Cortex of kidney (tissue), 1 donor: Measurements from ENCODE around the gene PRF1.
"Not testable (repeated sequence)": the region's sequence is repeated elsewhere in the genome, so short reads cannot be mapped to it uniquely, and the experiment has no call there.

Experiments used
- DNase-seq: peaks from one replicate; lab custom pipeline; 2025; lab: John Stamatoyannopoulos, UW

PRF1 gene

DNA sequence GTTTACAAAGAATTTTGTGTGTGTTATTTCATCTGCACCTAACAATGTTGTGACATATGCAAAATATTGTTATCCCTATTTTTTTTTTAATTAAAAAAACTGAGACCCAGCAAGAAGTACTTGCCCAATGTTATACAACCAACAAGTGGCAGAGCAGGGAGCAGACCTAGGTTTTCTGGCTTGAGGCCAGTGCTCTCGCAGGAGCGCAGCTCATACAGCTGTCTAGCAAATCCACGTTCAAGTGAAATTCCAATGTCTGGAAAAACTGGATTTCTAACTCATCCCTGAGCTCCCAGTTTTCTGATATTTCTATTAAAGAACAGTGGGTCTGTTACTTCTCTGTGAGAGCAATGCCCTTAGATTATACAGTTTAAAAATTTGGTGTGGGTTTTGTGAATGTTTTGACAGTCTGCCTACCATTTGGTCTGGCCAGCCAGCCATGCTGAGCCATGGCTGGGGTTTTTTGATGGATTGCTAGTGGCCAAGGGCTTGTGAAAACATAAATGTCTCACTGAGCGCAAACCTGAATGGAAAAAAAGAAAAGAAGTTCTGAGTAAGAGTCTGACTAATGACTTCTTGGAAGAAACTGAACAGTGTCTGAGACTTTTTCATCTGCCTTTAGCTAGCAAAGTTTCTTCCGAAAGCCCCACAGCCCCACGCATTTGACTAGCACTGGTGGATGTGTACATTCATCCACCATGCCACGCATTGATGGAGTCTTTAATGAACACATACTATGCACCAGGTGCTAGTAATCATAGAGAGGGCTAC lies 15.4 kb upstream of the PRF1 start:
- no peak for DNase-seq

DNA sequence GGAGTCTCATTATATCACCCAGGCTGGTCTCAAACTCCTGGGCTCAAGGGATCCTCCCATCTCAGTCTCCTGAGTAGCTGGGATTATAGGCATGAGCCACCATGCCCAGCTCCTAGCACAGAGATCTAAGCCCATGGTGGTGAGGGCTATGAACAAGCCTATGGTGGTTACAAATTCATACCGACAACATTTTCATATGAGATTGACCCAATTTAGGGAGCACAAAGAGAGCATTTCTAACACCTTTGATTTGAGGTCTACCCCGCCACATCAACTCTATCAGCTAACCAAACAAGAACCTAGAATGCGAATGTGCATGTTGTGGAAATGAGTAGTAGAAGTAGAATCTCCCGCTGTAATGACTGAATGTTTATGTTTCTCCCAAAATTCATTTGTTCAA lies 14.2 kb upstream of the PRF1 start:
- DNase-seq: no peak

DNA sequence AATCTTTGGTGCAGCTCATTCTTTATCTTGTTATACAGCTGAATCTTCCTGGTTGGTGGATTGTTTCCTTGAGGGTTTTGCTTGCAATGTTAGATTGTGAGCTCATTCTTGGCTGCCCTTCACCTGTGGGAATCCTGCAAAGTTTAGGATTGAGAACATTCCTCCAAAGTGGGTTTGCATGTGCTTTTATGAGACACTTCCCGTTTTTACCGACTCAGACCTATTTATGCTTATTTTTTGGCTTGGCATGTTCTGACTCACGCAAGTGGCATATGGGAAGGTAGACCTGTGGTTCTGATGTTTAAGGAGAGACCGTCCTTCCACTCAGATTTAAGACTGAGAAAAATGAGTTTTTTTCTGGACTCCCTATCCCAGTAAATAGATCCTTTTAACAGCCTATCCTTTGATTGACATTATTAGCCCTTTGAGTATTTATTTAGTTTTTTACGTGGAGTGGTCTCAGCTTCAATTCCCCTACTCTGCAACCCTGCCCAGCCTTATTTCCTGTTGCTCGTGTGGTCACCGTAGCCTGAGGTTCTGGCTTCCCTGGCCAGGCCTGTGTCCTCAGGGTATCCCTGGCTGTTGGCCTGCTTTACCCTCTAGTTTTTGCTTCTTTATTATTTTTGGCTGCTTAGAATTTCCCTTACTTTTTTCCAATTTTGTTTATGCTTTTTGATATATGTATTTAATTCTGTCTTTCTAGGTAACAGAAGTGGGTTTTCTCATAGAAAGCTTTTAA lies 13.4 kb upstream of the PRF1 start:
- DNase-seq: no peak

GRCh38 chr10:70615211-70615610 lies 12.7 kb upstream of the PRF1 start:
- no peak for DNase-seq

DNA sequence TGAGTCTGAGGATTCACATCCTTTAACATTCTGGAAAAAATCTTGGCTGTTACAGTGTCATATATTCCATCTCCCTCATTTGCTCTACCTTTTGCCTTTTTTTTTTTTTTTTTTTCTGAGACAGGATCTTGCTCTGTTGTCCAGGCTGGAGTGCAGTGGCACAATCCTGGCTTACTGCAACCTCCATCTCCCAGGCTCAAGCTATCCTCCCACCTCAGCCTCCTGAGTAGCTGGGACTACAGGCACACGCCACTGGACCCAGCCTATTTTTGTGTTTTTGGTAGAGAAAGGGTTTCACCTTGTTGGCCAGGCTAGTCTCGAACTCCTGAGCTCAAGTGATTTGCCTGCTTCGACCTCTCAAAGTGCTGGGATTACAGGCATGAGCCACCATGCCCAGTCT lies 11.8 kb upstream of the PRF1 start:
- not testable (repeated sequence) for DNase-seq

GRCh38 chr10:70613941-70614340 lies 11.4 kb upstream of the PRF1 start:
- DNase-seq: no peak

DNA sequence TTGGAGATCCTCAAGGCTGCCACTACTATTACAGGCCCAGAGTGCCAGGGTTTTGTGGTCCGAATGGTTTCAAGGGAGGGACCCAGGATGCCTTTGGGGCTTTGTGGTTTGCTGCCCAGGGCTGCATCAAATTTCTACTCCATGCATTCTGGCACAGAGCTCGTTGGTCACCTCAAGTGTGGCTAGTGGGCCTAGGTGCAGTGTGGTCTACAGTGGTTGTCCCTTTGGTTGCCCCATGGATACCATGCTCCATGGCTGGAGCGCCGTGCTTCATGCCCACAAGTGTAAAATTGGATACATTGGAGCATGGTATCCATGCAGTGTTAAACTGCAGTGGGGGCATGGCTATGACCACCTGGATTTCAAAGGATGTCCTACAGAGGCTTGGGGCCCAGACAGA lies 5.4 kb upstream of the PRF1 start:
- no peak for DNase-seq

GRCh38 chr10:70605161-70605560 lies 2.6 kb upstream of the PRF1 start:
- DNase-seq: no peak

DNA sequence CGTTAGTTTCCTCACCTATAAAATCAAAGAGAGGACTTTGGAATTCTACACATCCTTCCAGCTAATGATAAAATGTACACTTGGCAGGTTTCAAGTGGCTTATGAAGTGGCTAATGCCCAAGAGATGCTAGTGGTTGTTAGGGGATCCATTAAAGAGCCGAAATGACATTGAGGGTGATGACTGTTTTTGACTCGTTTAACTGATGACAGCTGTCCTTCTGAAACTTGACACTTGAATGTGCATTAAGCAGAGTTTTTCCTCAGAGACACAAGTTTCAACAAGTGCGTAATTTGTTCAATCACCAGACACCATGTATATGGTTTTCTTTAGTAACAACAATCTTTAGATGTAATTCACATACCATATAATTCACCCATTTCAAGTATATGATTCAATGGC lies 1.6 kb upstream of the PRF1 start:
- DNase-seq: no peak

DNA sequence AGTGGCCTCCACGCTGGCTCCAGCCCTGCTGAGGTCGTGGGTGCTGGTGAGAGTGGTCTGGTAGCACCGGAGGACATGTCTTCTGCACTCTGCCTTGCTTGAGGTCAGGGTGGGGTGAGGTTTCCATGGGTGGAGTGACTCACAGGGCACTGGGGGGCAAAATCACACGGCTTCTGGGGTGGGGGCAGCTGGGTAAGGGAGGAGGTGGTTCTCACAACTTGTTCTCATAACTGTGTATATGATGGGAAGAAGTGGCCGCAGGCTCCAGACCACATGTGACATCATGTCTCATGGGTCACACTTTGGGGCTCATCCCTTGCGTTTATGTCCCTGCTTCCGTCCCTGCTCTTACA lies 884 bp upstream of the PRF1 start:
- DNase-seq: no peak

GRCh38 chr10:70601746-70602145 lies 795 bp downstream of the PRF1 start:
- no peak for DNase-seq

DNA sequence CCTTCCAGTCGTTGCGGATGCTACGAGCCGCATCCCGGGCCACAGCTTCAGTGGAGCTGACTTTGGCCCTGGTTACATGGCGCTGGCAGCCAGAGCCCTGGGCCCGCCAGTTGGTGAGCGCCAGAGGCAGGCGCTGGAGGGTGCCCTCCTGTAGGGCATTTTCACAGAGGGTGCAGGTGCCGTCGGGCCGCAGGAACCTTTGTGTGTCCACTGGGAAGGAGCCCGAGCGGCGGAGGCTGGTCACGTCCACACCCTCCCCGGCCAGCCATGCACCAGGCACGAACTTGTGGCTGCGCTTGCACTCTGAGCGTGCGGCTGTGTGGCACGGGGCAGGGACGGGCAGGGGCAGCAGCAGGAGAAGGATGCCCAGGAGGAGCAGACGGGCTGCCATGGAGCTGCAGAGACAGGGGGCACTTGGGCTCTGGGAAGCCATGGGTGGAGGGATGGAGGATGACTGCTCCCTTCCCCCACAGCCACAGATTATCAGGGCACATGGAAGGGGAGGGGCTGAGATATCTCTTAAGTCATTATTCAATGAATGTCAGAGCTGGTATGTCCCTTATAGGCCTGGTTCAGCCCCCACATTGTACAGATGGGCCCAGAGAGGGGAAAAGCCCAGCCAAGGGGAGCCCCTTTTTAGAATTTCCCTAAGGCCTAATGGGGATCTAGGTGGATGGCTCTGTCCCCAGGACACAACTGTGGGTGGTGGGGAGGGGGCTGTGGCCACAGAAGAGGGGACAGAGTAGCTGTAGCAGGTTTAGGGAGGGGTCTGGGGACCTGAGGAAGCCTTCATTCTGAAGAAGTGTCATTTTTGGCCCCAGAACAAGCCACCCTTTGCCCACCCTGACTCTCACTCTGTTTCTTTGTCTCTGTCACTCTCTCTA lies 1.8 kb downstream of the PRF1 start:
- DNase-seq: no peak

- DNase-seq: no peak
These were observed 2.8 kb downstream of the PRF1 start for GRCh38 chr10:70599791-70600190.

DNA sequence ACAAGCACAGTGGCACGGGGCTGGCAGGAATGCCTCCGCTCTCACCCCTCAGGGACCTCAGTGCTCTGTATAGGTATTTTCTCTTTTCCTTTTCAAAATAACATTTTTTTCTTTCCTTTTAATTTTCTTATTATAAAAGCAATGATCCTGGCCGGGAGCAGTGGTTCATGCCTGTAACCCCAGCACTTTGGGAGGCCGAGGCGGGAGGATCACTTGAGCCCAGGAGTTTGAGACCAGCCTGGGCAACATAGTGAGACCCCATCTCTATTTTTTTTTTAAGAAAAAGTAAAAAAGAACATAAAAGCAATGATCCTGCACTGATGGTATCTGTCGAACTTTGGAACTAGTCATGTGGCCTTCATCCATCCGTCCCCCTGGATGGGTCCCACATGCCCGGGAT lies 3.2 kb downstream of the PRF1 start:
- DNase-seq: no peak

DNA sequence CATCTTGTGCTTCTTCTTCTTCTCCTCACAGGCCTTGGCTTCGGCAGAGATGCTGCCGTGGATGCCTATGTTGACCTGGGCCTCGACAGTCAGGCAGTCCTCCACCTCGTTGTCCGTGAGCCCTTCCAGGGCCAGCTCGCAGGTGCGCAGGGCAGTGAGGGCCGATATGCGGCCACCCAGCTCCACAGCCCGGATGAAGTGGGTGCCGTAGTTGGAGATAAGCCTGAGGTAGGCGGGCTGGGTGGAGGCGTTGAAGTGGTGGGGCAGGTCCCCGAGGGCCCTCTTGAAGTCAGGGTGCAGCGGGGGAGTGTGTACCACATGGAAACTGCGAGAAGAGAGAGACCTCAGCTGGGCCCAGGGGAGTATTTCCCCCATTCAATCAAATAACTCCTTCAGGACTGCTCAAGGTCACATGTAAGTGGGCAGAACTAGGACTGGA lies 3.7 kb downstream of the PRF1 start:
- no peak for DNase-seq

- no peak for DNase-seq
These were observed 4.4 kb downstream of the PRF1 start for GRCh38 chr10:70597856-70598815.

DNA sequence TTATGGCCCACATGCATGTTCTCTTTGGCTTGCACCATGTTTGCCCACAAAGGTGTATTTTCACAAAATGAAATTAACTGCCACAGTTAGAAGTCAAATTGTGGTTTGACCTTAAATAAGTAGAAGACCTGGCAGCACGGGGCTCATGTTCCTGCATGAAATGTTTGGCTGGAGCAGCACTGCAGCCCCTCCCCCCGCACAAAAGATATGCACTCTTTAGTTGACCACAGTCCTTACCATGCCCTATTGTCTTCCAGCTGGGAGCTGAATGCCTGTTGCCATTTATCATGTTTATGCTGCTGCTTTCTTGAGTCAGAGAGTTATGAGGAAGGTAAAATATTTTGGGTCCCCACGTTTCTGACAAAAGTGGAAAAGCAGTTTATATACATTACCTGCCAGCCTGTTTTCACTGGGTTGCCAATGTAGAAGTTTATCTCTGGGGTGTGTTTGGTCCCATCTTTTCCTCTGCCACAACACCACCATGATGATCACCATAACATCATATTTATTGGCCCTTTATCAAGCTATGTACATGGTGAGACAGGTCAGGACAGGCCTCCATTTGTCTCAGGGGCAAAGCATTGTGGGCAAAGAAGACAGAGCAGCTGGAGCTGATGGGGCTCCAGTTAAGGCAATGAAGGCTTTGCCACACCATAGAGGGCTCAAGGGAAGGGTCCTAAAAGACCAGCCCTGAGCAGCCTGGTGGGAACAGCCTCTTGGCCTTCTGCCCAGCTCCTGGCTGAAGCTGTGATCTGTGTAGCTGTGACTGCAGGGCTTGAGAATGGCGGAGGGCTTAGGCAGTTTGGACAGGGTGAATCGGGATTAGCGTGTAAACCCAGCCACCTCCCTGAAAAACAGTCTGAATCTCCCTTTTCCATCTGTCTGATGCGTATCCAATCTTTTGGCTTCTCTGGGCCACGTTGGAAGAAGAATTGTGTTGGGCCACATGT lies 5.4 kb downstream of the PRF1 start:
- no peak for DNase-seq

DNA sequence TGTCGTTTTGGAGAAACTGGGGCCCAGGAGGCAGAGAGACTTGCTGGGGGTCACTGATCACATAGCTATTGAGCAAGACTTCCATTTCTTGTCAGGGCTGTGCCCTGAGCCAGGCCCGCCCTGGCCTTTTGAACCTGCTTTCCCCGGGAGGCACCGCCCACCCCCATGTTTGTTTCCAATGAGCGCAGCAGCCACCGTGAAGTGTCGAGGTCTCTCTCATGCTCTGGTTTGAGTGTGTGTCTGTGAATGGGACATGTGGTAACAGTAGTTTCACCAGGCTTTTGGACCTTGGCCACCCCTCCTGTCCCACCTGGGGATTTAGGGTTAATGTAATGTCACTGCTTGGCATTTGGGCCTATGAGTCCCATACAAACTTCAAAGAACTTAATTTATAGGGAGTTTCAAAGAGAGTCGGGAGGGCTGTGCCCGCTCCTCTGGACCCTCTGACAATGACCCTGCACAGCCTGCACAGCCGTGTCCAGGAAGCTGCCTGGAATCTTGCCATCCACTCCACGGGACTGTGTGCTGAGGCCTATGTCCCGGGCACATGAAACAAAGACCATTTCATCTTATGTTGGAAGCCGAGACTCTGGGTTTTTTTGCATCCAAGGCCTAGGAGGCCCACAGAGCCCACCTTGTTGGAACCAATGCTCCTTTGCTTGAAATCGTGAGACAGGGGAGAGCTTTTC lies 6.3 kb downstream of the PRF1 start:
- no peak for DNase-seq

GRCh38 chr10:70595566-70596016 lies 7.0 kb downstream of the PRF1 start:
- DNase-seq: no peak

DNA sequence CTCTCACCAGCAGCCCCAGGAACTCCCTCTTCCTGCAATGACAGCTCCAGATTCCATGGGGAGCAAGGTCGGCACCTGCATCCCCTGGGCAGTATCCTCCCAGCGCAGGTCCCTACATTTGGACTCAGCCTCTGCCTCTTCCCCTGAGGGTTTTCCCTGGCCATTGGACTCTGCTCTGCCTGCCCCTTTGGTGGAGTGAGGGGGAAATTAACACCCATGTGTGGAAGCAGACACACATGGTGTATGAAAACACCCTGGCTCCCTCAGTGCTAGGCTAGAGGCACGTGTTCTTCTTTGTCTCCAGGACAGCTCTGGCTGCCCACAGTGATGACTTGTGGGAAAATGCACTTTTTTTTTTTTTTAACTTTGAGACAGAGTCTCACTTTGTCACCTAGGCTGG lies 8.4 kb downstream of the PRF1 start:
- no peak for DNase-seq
